ENCODE measurements around the gene MRTFA.

MRTFA gene

DNA sequence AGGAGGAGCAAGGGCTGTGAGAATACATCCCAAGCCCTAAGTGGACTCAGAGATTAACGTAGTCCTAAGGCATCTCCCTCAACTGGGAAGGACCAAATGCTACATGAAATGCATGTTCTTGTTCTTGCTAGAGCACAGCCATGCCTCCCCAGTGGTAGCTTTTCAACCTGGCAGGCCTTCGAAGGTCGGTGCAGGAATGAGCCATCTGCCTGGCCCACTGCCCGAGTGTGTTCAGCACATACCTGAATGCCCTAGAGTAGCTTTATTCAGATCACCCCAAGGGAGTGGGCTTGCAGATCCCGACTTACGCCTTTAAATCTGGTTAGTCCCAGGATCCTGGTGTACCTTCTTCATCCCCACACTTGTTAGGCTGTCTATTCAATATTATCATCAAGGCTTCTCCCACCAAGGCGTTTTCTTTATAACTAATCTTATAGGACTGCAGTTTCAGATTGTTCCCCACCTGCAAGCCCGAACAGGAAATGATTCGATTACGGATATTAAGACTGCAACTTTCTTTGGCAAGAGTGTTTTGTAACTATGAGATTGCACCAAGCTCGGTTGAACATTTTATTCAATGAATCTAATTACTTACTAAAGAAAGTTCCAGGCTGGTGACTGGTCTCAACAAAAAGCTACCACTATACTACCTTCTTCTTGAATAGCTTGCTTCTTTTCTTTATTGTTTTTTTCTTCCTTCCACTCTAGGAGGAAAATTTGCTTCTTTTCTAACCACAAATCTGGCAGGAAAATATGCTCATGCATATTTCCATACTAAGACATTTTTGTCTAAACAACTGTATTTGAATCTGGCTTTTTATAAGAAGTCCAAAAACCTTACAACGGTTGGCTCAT is 150.5 kb downstream of the MRTFA start:
- DNase-seq, result no peak

DNA sequence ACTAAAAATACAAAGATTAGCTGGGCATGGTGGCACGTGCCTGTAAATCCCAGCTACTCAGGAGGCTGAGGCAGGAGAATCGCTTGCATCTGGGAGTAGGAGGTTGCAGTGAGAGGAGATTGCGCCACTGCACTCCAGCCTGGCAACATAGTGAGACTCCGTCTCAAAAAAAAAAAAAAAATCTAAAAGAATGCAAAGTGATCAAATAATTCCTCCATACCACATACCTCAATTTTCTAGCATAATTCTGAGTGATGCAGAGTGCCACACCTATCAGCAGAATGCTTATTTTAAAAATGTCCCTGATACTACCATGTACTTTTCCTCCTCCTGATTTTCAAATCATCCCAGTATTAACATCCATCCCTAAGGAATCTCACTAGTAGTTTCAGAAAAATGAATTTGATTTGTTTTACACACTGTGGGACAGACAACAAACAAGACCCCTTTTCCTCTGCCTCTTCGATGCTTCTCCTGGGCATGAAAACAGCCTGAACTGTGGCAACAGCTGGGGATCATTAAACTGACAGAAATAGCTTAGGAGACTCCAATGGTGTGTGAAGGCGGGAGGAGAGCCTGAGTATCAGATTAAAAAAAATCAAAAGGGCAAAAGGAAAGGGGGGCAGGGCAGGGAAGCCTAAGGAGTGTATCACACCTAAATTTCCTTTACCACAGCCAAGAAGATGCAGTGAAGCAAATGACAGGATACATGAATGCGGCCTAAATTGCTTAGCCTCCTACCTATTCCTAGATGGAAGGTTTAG is 151.4 kb downstream of the MRTFA start:
- peak in 1 of 2 experiments; percentile 24 for DNase-seq

DNA sequence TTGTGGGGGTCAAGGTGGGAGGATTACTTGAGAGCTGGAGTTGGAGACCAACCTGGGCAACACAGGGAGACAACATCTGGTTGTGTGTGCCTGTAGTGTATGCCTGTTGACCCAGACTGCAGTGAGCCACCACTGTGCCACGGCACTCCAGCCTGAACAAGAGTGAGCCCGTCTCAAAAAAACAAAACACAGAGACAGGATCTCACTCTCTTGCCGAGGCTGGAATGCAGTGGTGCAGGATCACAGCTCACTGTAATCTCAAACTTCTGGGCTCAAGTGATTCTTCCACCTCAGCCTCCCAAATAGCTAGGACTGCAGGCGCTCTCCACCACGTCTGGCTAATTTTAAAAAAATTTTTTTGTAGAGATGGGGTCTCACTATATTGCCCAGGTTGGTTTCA is 153.6 kb downstream of the MRTFA start:
- no peak for DNase-seq

- no peak for DNase-seq
Measured at GRCh38 chr22:40482391-40482790, 154.1 kb downstream of the MRTFA start.

- no peak for DNase-seq
Measured at GRCh38 chr22:40480996-40481395, 155.5 kb downstream of the MRTFA start.

- DNase-seq, result no peak
Measured at GRCh38 chr22:40479887-40480538, 156.5 kb downstream of the MRTFA start.

GRCh38 chr22:40479126-40479800 is 157.3 kb downstream of the MRTFA start:
- no peak for DNase-seq

DNA sequence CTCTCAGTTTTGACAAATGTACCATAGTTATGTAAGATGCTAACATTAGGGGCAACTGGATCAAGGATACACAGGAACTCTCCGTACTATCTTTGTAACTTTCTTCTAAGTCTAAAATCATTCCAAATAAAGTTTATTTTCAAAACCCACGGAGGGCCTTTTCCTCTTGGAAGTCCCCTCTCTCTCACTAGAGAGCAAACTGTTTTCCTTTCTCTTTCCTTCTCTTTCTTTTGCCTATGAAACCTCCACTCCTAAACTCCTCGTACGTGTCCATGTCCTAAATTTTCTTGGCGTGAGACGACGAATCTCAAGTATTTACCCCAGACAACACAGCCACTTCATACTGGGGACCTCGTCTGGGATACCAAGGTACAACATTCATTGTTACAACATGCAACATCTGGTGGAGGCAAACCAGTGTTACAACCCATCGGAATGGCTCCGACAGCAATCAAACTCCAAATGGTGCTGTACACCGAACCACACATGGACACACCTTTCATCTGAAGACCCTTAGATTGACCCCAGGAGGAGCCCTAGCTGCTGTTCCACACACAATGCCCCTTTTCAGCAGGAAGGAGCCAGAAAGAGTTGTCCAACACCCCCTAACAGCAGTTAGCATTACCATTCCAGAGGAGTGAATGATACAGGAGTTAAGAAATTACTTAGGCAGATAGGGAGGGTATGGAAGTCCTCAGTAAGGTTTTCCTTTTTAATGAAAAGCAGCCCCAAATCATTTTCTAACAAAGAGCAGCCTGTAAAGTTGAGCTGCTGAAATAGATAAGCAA is 158.0 kb downstream of the MRTFA start:
- no peak for DNase-seq

GRCh38 chr22:40477683-40478337 is 158.7 kb downstream of the MRTFA start:
- no peak for DNase-seq

- no peak for DNase-seq
Measured at GRCh38 chr22:40476341-40476740, 160.2 kb downstream of the MRTFA start.

- DNase-seq, result no peak
Measured at GRCh38 chr22:40473703-40474102, 162.8 kb downstream of the MRTFA start.

GRCh38 chr22:40472579-40472978 is 163.9 kb downstream of the MRTFA start:
- no peak for DNase-seq

GRCh38 chr22:40472051-40472450 is 164.5 kb downstream of the MRTFA start:
- no peak for DNase-seq

DNA sequence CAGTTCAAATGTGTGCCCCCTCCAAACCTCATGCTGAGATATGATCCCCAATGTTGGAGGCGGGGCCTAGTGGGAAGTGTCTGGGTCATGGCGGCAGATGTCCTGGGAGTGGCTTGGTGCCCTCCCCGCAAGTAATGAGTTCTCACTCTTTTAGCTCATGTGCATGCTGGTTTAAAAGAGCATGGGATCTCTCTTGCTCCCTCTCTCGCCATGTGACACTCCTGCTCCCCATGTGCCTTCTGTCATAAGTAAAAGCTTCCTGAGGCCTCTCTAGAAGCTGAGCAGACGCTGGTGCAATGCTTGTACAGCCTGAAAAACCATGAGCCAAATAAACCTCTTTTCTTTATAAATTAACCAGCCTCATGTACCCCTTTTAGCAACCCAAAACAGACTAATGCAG is 167.3 kb downstream of the MRTFA start:
- peak in 1 of 2 experiments; percentile 43 for DNase-seq

- peak; percentile 9 to 29 for DNase-seq
Measured at GRCh38 chr22:40468616-40469015, 167.9 kb downstream of the MRTFA start.

- DNase-seq, result no peak
Measured at GRCh38 chr22:40466976-40467375, 169.5 kb downstream of the MRTFA start.

GRCh38 chr22:40463683-40464082 is 172.8 kb downstream of the MRTFA start:
- DNase-seq, result no peak

- no peak for DNase-seq
Measured at GRCh38 chr22:40463017-40463631, 173.4 kb downstream of the MRTFA start.

DNA sequence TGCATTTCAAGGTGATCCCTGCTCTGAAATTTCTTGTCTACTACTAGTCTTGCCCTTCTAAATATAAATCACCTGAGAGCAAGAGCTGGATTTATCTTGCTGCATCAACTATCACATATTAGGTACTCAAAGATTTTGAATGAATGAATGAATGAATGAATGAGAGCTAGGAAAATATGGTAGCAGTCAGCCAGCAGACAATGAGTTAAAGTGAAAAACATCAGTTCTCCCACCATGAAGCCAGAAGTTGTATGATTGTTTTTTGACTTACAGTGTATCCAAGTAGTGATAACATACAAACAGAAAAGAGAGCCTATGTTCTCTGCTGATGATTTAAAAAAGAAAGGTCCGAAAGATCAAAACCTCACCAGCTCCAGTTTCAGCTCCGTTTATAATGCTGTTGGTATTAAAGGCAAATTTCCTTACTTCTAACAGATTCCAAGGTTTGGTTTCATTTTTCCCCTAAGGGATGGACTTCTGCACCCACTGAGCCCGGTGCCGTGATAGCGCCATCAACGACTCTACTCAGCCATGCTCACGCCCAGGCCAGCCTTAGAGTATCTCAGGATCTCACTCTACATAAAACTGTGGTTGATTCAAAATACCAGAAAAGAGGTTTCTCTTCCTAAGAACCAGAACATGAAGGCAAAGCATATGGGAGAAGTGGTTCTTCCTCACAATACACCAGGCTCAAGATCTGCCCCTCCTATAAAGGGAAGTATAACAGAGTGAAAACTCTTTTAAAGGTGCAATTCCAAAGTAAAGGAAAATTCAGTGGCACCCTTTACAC is 174.1 kb downstream of the MRTFA start:
- no peak for DNase-seq

DNA sequence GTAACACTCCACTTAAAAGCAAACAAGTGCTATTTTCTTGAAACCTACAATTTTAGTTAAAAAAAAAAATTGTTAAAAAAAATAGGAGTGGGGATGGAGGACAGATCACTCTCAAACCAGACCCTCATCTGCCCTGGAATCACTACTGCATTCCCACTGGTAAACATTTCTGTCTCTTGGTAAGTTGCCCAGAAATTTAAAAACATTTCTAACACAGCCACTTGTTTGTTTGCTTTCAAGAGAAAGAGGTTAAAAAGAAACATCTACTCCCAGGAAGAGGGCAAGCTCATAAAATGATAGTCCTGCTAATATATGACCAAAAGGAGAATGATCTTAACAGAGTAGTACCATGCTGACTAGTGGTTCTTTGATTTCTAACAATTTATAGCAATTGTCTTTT is 182.8 kb downstream of the MRTFA start:
- no peak for DNase-seq
